SH-SY5Y (cell line): ENCODE measurements around the gene CCDC12.

ENCODE experiments used
- GATA2 ChIP-seq: IDR thresholded peaks from 2 replicates; pipeline ENCODE4 v1.6.1; 2011; ENCODE audit warnings: mild to moderate bottlenecking, low read depth, low read length
- GATA3 ChIP-seq: IDR thresholded peaks from 2 replicates; pipeline ENCODE4 v1.6.1; 2011; ENCODE audit warnings: low read depth, mild to moderate bottlenecking, low read length, moderate library complexity

- no peak for TF ChIP-seq GATA2
- TF ChIP-seq GATA3 = no peak
These were observed 1.8 kb upstream of the CCDC12 start for GRCh38 chr3:46978381-46978780.
